Heart right ventricle (tissue), 16 donors: ENCODE data around the gene EHF. TPM values are rescaled to one million over a fixed set of nuclear protein-coding genes. Genes with fewer than 3 reads are reported as not detected.

Experiments used
- ATAC-seq, 8 donors: fragments of 200-7000 bp; cut with Tn5 transposase; one replicate each; pipeline ENCODE4 v1.9.1; 2020; ENCODE audit warnings: mild to moderate bottlenecking in 8 of 8, moderate library complexity in 8 of 8, moderate number of reproducible peaks in 1 of 8
- DNase-seq, 2 donors: peaks; one replicate each; pipeline ENCODE4 v3.0.0-alpha.2; 2020
- H3K27ac ChIP-seq, 10 donors: fragments of 200-600 bp; sonication (generic) in 2 of 10; one replicate each; pipeline versions ENCODE4 v1.5.0 to v1.8.0; 2020 to 2022; ENCODE audit warnings: mild to moderate bottlenecking in 3 of 10
- H3K27me3 ChIP-seq, 7 donors: fragments of 200-600 bp; one replicate each; pipeline ENCODE4 v1.8.0; 2021 to 2022; ENCODE audit warnings: mild to moderate bottlenecking in 2 of 7
- H3K36me3 ChIP-seq, 9 donors: fragments of 200-600 bp; sonication (generic) in 1 of 9; one replicate each; pipeline versions ENCODE4 v1.5.0 to v1.8.0; 2020 to 2022; ENCODE audit warnings: mild to moderate bottlenecking in 2 of 9
- H3K4me1 ChIP-seq, 9 donors: fragments of 200-600 bp; sonication (generic) in 1 of 9; one replicate each; pipeline versions ENCODE4 v1.5.0 to v1.8.0; 2020 to 2022; ENCODE audit warnings: mild to moderate bottlenecking in 4 of 9
- H3K4me3 ChIP-seq, 10 donors: fragments of 200-600 bp; sonication (generic) in 2 of 10; one replicate each; pipeline versions ENCODE4 v1.5.0 to v1.8.0; 2020 to 2022; ENCODE audit warnings: mild to moderate bottlenecking in 7 of 10, moderate library complexity in 2 of 10
- H3K9me3 ChIP-seq, 11 donors: fragments of 200-600 bp in 10 of 11; sonication (generic) in 2 of 11; one replicate each; pipeline versions ENCODE4 v1.5.0 to v1.8.0; 2013 to 2022; ENCODE audit warnings: mild to moderate bottlenecking in 2 of 11, control low read depth in 1 of 11, moderate library complexity in 1 of 11
- WGBS, 2 donors: extraction: QIAGEN DNeasy Blood & Tissue Kit; methylation state at CpG; one replicate each; pipeline ENCODE4 v1.1.7; 2013; ENCODE audit warnings: inconsistent platforms in 1 of 2; 5-methylcytosine and 5-hydroxymethylcytosine counted together
- intact Hi-C, 10 donors: fragments of 100-400 bp; cut with DNase I; formaldehyde crosslinking; loops; one replicate each; pipeline versions ENCODE4 v1.11.1 to v1.14.2; 2022
- polyA plus RNA-seq, 2 donors: library from polyadenylated mRNA; stranded (reverse); fragments of 200-250 nt; gene quantifications; one replicate each; pipeline ENCODE4 v1.2.3, GENCODE V29; 2013
- total RNA-seq, 10 donors: library from RNA; stranded (reverse); fragmentation: NEBNext Ultra II Directional in 3 of 10; extraction: Animal tissue kit (Norgen Biotek cat#: 25700) in 3 of 10; gene quantifications; one replicate each; pipeline versions ENCODE4 v1.2.1 to v1.2.4, GENCODE V29; 2021 to 2023
- TF ChIP-seq, protein P1 (sequence below), 9 donors: fragments of 200-600 bp; sonication (generic) in 2 of 9; IDR thresholded peaks; one replicate each; pipeline versions ENCODE4 v1.5.0 to v1.8.0; 2021 to 2022; ENCODE audit warnings: antibody characterized with exemption in 9 of 9, mild to moderate bottlenecking in 5 of 9, moderate library complexity in 1 of 9
- donor health status: Arrhythmogenic right ventricular cardiomyopathy.
- donor health status: ischemic (EF 13 %, LVEDD 7.1; RV severe dilation, severe dysfunction).
- donor health status: healthy with polysubstance abuse.
- donor health status: DM: no; HTN: yes; CAD: no.
- donor health status: DM: no; HTN: no; CAD: no.
- donor health status: ischemic (EF 25% LVEDD 6.9; RV normal size, moderate dysfunction).
- donor health status: ischemic (EF 25% LVEDD 5.7; RV mildly dilated, moderate dysfunction).
- donor health status: healthy.
- donor health status: DM: yes; HTN: yes; CAD: no.
- donor health status: Ischemic cardiomyopathy.
- donor health status: ischemic (EF 35%, LVEDD 5.7; RV mildly dilated, moderate dysfunction).
- donor health status: nonischemic (EF 11% LVEDD 7.7; RV severe dilation, severe dysfunction).
- donor health status: DM: yes; HTN: yes; CAD: no.
- donor health status: PGD.
- donor health status: ischemic (EF 29% LVEDD 5.4; RV normal size, mild dysfunction).
- donor health status: nonischemic (EF 23%, LVEDD 6.1; RV moderate dilation, normal function).

EHF gene
- total and polyA plus RNA-seq, 12 donors: 0.09 to 3.2 (median 0.81) TPM; not detected in 1

GRCh38 chr11:34576331-34576730 lies 44.6 kb upstream of the EHF start:
- H3K4me3 ChIP-seq: no peak overlapping the region
- H3K9me3 ChIP-seq: no peaks in the 10 kb centered on the region
- H3K27me3 ChIP-seq: peaks cover 0 to 63% (median 44%) of the 10 kb centered on the region in 7 donors
- ATAC-seq (no peak), DNase-seq (no peak)
- no peaks in the 10 kb centered on the region for H3K4me1 ChIP-seq
- H3K27ac ChIP-seq: no peak overlapping the region
- intact Hi-C loops: no loop called here
- 80% methylated on average over 3 of the region's 3 CpGs for WGBS, 2 donors
- no peaks in the 10 kb centered on the region for H3K36me3 ChIP-seq
- TF ChIP-seq, protein P1, sequence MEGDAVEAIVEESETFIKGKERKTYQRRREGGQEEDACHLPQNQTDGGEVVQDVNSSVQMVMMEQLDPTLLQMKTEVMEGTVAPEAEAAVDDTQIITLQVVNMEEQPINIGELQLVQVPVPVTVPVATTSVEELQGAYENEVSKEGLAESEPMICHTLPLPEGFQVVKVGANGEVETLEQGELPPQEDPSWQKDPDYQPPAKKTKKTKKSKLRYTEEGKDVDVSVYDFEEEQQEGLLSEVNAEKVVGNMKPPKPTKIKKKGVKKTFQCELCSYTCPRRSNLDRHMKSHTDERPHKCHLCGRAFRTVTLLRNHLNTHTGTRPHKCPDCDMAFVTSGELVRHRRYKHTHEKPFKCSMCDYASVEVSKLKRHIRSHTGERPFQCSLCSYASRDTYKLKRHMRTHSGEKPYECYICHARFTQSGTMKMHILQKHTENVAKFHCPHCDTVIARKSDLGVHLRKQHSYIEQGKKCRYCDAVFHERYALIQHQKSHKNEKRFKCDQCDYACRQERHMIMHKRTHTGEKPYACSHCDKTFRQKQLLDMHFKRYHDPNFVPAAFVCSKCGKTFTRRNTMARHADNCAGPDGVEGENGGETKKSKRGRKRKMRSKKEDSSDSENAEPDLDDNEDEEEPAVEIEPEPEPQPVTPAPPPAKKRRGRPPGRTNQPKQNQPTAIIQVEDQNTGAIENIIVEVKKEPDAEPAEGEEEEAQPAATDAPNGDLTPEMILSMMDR (IDR thresholded peaks at IDR 0.05): no peak

DNA sequence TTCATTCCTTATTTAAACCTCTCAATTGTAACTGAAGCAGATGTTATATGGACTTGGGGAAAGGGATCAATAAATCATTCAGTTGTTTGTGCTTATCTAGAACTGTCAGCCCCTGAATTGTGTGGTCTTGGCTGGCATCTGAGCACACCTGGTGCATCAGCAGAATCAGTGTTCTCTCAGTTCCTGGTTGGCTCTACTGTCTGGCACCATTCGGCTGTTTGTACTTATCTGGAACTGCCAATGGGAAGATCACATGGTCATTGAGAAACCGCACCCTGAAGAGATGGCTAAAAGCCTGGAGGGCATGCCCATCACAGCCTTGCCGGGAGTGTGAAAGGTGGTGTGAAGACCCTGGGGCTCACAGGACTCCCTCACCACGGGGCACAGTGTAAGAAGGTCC lies 37.1 kb upstream of the EHF start:
- ATAC-seq (no peak), DNase-seq (no peak)
- Histone ChIP-seq H3K4me1 (peaks cover 0 to 13% (median 6%) of the 10 kb centered on the region in 9 donors), H3K36me3 (no peaks in the 10 kb centered on the region), H3K27me3 (peaks cover 0 to 25% (median 18%) of the 10 kb centered on the region in 7 donors), H3K4me3 (no peak overlapping the region), H3K9me3 (no peaks in the 10 kb centered on the region), H3K27ac (no peak overlapping the region)
- 60 to 68% methylated on average over 4 of the region's 4 CpGs for WGBS, 2 donors
- TF ChIP-seq, protein P1 (IDR thresholded peaks at IDR 0.05): no peak
- intact Hi-C loops: loop anchor here in 2 of 10 donors (2.0 to 10.0 kb wide), 2 partner anchors 307 to 821 kb away; no protein-coding TSS in a partner anchor

- H3K27ac ChIP-seq: no peak overlapping the region
- no peak for DNase-seq
Observed at GRCh38 chr11:34585304-34585734, 35.6 kb upstream of the EHF start.

GRCh38 chr11:34585735-34586487 lies 35.0 kb upstream of the EHF start:
- TF ChIP-seq, protein P1 (IDR thresholded peaks at IDR 0.05): peak; percentile 49 to 78 (median 71)
- Histone ChIP-seq H3K4me1 (peaks cover 0 to 13% (median 6%) of the 10 kb centered on the region in 9 donors), H3K36me3 (no peaks in the 10 kb centered on the region), H3K4me3 (peak overlapping the region in 4 of 10 donors; percentile 24 to 32 (median 24)), H3K27ac (no peak overlapping the region), H3K9me3 (no peaks in the 10 kb centered on the region), H3K27me3 (peaks cover 0 to 7% (median 2%) of the 10 kb centered on the region in 7 donors)
- intact Hi-C loops: loop anchor here (1.0 to 10.0 kb wide), 9 partner anchors 301 to 821 kb away; no protein-coding TSS in a partner anchor
- DNase-seq (no peak), ATAC-seq (peak in 5 of 8 donors; percentile 13 to 51 (median 28))
- 1 to 3% methylated on average over 4 of the region's 4 CpGs for WGBS, 2 donors

More at GRCh38 chr11:34585304-34585734, 35.6 kb upstream of the EHF start:
- intact Hi-C loops: loop anchor here (2.0 to 10.0 kb wide), 6 partner anchors 302 to 822 kb away; no protein-coding TSS in a partner anchor
- H3K4me3 ChIP-seq: no peak overlapping the region
- H3K27me3 ChIP-seq: peaks cover 0 to 10% (median 7%) of the 10 kb centered on the region in 7 donors
- no peak for ATAC-seq
- H3K9me3 ChIP-seq: no peaks in the 10 kb centered on the region
- TF ChIP-seq, protein P1 (IDR thresholded peaks at IDR 0.05): no peak
- WGBS, 2 donors: 72 to 79% methylated on average over 2 of the region's 2 CpGs
- H3K4me1 ChIP-seq: peaks cover 0 to 13% (median 6%) of the 10 kb centered on the region in 9 donors
- H3K36me3 ChIP-seq: no peaks in the 10 kb centered on the region
